Measurements from ENCODE around the gene SASH1.

DNA sequence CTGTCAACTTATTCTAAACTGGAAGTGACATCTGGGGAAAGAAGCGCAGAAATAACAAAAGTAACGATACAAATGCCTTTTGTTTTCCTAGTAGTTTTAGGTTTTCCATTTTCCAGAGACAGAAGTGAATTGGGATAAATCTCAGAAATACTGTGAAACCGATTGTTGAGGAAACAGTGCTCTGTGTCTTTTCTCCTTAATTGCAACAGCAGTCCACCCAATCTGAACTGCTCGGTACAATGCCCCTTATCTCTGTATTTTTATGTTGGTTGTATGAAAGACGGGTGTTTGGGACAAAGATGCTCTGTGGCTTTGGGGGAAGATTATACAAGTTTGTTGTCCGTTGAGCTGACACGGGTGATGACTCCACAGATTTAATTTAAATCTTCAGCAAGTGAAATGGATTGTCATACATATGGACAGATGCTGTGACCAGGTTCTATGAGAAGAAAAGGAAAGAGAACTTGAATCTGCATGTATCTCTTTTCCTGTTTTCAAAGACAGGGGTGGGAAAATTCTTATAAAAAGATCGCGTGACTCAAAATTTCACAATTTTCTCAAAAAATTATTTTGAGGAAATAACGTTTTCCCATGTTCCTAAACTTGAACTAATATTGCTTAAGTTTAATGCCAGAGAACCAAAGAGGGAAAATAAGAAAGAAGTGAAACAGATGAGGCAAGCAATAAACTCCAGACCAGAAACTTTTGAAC is 41.2 kb downstream of the SASH1 start:
- no peak for TF ChIP-seq YY1 (IDR thresholded peaks at IDR 0.05; ENCODE audit: insufficient read depth, insufficient read length)
- TF ChIP-seq ZNF274 (IDR thresholded peaks at IDR 0.05; ENCODE audit: low read depth, low read length) = no peak
- TF ChIP-seq SUZ12 (IDR thresholded peaks at IDR 0.05; ENCODE audit: extremely low read depth, insufficient read depth, insufficient read length) = no peak
